NCI-H69 (cell line): Measurements from ENCODE around the gene HMGB4.

Source experiments
- DNase-seq: peaks from one replicate; lab custom pipeline; 2025; lab: John Stamatoyannopoulos, UW

The HMGB4 gene

GRCh38 chr1:33898406-33898805, 34.5 kb downstream of the HMGB4 start:
- no peak for DNase-seq

- DNase-seq = no peak
These were observed 35.0 kb downstream of the HMGB4 start for GRCh38 chr1:33898881-33899280.

- DNase-seq = no peak
These were observed 35.9 kb downstream of the HMGB4 start for GRCh38 chr1:33899746-33900145.

GRCh38 chr1:33902486-33903209, 38.8 kb downstream of the HMGB4 start:
- DNase-seq = no peak

GRCh38 chr1:33903210-33903589, 39.3 kb downstream of the HMGB4 start:
- no peak for DNase-seq

- DNase-seq = no peak
These were observed 41.4 kb downstream of the HMGB4 start for GRCh38 chr1:33905241-33905640.

- no peak for DNase-seq
These were observed 42.3 kb downstream of the HMGB4 start for GRCh38 chr1:33906156-33906555.

GRCh38 chr1:33908324-33908956, 44.6 kb downstream of the HMGB4 start:
- no peak for DNase-seq
